ENCODE data around the gene ETFA. TPM values are rescaled to one million over a fixed set of nuclear protein-coding genes. Genes with fewer than 3 reads are reported as not detected.

Gene ETFA
- total and polyA plus RNA-seq, 10 of the 15 experiments (the other 5 are each of a cell fraction or from before 2014, with no cell fraction given): 114 to 331 (median 152) TPM

DNA sequence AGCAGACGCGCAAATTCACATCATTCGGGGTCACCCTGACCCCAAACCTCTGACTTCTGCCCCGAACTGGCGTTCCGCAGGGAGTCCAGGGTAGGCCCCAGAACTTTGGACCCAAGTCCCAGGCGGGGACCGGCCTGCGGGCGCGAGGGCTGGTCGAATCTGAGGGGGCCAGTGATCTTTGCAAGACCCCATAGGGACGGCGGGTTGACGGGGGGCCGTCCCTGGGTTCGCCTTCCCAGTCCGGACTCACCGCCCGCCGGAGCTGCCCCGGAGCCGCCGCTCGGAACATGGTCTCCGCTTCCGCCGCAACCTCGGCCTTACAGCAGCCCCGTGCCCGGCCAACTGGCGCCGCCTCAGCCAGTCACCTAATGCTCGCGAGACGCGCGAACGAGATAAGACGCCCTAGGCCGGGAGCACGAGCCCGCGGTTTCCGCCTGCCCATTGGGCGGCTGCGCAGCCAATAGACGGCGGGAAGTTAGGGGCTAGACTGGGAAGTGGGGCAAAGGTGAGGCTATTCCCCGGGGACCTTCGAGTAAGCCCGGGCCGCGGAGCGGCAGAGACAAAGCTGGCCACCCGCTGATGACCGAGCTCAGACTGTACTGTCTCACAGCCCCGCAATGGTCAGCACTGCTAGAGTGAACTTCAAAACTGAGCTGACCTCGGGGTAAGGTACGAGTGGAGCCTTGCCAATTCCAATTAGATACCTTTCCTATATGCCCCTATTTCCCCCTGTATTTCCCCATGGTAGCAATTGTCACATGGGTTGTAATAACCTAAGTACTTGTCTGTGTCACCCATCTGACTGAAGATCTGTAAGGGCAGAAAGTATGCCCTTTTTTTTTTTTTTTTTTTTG is at the start of gene ETFA (continued):
- TF ChIP-seq PRDM15 (CRISPR knock-in tag; IDR thresholded peaks at IDR 0.05) (no peak), JUND (IDR thresholded peaks at IDR 0.05; ENCODE audit: low read depth, low read length) (no peak), NR2F1 (conservative IDR thresholded peaks at IDR 0.05) (peak; percentile 97), MXI1 (IDR thresholded peaks at IDR 0.05; ENCODE audit: low read depth, low read length) (peak; percentile 81), CHD2 (IDR thresholded peaks at IDR 0.05; ENCODE audit: borderline replicate concordance, low read depth, low read length) (peak; percentile 100), ZBTB33 (IDR thresholded peaks at IDR 0.05) (no peak), RUNX3 (IDR thresholded peaks at IDR 0.05; ENCODE audit: low read length) (peak; percentile 34; the same call in 1 of the 2 replicates), STAT1 (conservative IDR thresholded peaks at IDR 0.05) (no peak), PBX3 (IDR thresholded peaks at IDR 0.05; ENCODE audit: insufficient replicate concordance, low read depth, low read length) (no peak), CREM (IDR thresholded peaks at IDR 0.05; ENCODE audit: low read depth) (no peak; the same call in 1 of the 2 replicates), IRF4 (IDR thresholded peaks at IDR 0.05; ENCODE audit: low read depth, low read length) (no peak), USF2 (IDR thresholded peaks at IDR 0.05; ENCODE audit: borderline replicate concordance, low read depth, low read length) (peak; percentile 47), TAF1 (IDR thresholded peaks at IDR 0.05; ENCODE audit: borderline replicate concordance, low read depth, low read length) (peak; percentile 92), SRF (IDR thresholded peaks at IDR 0.05; ENCODE audit: low read depth in 2 of 2, low read length in 2 of 2) (peak in 1 of 2 experiments; percentile 83; a peak in 1 of 4 replicates), PML (IDR thresholded peaks at IDR 0.05; ENCODE audit: low read length) (no peak; the same call in 1 of the 2 replicates), BCL3 (IDR thresholded peaks at IDR 0.05; ENCODE audit: borderline replicate concordance, insufficient read depth, low read depth, low read length, poor library complexity, severe bottlenecking) (peak; percentile 46), EGR1 (IDR thresholded peaks at IDR 0.05; ENCODE audit: borderline replicate concordance in 1 of 2, low read depth in 2 of 2, low read length in 2 of 2) (no peak), POU2F2 (IDR thresholded peaks at IDR 0.05; ENCODE audit: borderline replicate concordance, low read depth, low read length) (peak; percentile 78; the same call in 2 of the 3 replicates), MYB (IDR thresholded peaks at IDR 0.05; ENCODE audit: borderline replicate concordance, low read depth, low read length) (no peak)

Measured in GM12878 (cell line).